ENCODE measurements around the gene TBX19. TPM values are rescaled to one million over a fixed set of nuclear protein-coding genes. Genes with fewer than 3 reads are reported as not detected.

Gene TBX19
- total and polyA plus RNA-seq, 8 donors: 0.61 to 2.9 (median 1.2) TPM; not detected in 2

DNA sequence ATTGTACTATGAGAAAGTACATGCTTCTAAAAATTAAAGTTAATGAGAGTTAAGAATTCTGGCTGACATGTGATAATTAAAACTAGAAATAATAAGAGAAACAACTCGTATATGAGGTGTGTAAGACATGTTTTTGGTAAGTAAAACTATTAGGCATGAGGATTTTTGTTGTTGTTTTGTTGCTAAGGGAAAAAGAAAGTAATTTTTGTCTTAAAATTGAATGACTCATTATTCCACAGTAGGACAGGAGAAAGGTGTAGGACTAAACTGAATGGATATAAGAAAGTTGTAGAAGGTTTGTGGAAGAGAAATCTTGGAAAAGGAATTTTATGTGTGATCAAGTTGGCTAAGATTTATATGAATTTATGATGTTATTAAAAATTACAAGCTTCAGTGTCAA is 54.8 kb downstream of the TBX19 start:
- no peaks in the 10 kb centered on the region for H3K27me3 ChIP-seq
- WGBS, 5 donors: 56 to 77% (median 76%) methylated on average over 1 of the region's 1 CpG
- no peak overlapping the region for H3K4me3 ChIP-seq
- intact Hi-C loops (cut with DNase I; ENCODE audit: low total_unique reads): no loop called here
- no peaks in the 10 kb centered on the region for H3K36me3 ChIP-seq
- H3K27ac ChIP-seq: no peak overlapping the region
- no peaks in the 10 kb centered on the region for H3K9me3 ChIP-seq
- no peak for DNase-seq
- no peak for TF ChIP-seq CTCF (IDR thresholded peaks at IDR 0.05)
- TF ChIP-seq POLR2AphosphoS5 (IDR thresholded peaks at IDR 0.05): no peak
- TF ChIP-seq EP300 (IDR thresholded peaks at IDR 0.05): no peak
- no peak for TF ChIP-seq POLR2A (IDR thresholded peaks at IDR 0.05)
- no peaks in the 10 kb centered on the region for H3K4me1 ChIP-seq

GRCh38 chr1:168338589-168339503 is 58.2 kb downstream of the TBX19 start:
- H3K9me3 ChIP-seq: no peaks in the 10 kb centered on the region
- H3K4me1 ChIP-seq: peaks cover 4 to 16% (median 10%) of the 10 kb centered on the region in 4 donors
- intact Hi-C loops (cut with DNase I; ENCODE audit: low total_unique reads): no loop called here
- no peak for DNase-seq
- no peaks in the 10 kb centered on the region for H3K36me3 ChIP-seq
- TF ChIP-seq CTCF (IDR thresholded peaks at IDR 0.05) (no peak), EP300 (IDR thresholded peaks at IDR 0.05) (no peak), POLR2A (IDR thresholded peaks at IDR 0.05) (no peak), POLR2AphosphoS5 (IDR thresholded peaks at IDR 0.05) (no peak)
- no peak overlapping the region for H3K4me3 ChIP-seq
- no peak overlapping the region for H3K27ac ChIP-seq
- no peaks in the 10 kb centered on the region for H3K27me3 ChIP-seq
- 80 to 90% (median 83%) methylated on average over 13 of the region's 13 CpGs for WGBS, 5 donors

DNA sequence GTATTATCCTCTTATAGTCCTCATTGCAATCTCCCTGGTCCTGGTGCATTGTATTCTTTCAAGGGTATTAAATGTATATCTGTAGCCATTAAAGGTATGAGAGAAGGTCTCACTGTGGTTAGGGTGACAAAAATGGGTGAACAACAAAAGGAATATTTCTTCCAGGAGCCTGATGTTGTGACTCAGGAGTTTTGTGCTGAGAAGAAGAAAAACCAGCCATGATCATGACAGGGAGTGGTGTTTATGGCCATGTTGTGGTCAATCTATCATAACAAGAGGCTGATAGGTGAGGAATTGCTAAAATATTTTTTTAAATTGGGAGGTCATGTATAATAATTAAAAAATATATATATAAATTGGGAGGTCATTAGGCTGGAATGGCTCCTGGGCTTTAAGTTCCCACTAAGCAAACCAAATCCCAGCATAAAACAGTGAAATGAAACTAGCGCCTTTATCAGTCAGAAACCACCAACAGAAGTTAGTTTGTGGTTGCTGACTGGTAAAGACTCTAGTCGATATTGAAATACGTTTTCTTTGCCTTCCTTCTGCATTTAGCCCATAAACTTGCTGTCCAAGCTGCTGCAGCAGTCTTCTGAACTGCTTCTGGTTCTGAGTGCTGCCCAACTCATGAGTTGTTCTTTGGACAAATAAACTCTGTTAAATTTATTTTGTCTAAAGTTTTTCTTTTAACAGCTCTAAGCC is 60.3 kb downstream of the TBX19 start:
- Histone ChIP-seq H3K27me3 (no peaks in the 10 kb centered on the region), H3K4me1 (peaks cover 4 to 19% (median 12%) of the 10 kb centered on the region in 4 donors), H3K36me3 (no peaks in the 10 kb centered on the region), H3K27ac (no peak overlapping the region), H3K4me3 (no peak overlapping the region), H3K9me3 (no peaks in the 10 kb centered on the region)
- intact Hi-C loops (cut with DNase I; ENCODE audit: low total_unique reads): loop anchor here (10.0 kb wide), 1 partner anchor 234 kb away; the partner anchor contains the start of gene XCL1
- DNase-seq: no peak
- TF ChIP-seq POLR2AphosphoS5 (IDR thresholded peaks at IDR 0.05) (no peak), CTCF (IDR thresholded peaks at IDR 0.05) (no peak), POLR2A (IDR thresholded peaks at IDR 0.05) (no peak), EP300 (IDR thresholded peaks at IDR 0.05) (no peak)
- WGBS, 5 donors: 60 to 78% (median 75%) methylated on average over 3 of the region's 3 CpGs

DNA sequence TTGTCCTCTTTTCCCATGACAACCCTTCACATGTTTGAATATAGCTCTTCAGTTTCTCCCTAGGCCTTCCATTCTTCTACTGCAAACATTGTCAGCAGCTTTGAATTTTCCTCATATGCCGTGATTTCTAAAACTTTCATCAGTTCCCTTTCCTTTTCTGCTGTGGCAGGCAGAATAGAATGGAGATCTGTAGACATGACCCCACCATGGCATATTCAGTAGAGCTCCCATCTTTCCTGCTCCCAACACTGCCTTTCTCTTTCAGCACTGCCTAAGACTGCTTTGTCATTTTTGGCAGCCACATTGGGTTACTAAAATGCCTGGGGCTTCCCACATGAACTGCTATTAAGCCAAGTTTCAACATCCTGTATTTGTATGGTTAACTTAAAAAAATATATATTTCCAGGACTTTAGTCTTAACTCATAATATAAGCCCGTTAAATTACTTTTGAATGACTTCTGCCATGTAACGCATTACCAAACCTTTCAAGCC is 60.9 kb downstream of the TBX19 start:
- H3K9me3 ChIP-seq: no peaks in the 10 kb centered on the region
- 60 to 90% (median 86%) methylated on average over 3 of the region's 3 CpGs for WGBS, 5 donors
- no peaks in the 10 kb centered on the region for H3K36me3 ChIP-seq
- DNase-seq: peak in 1 of 2 donors; percentile 11
- no peaks in the 10 kb centered on the region for H3K27me3 ChIP-seq
- peak overlapping the region in 1 of 5 donors; percentile 77 for H3K27ac ChIP-seq
- H3K4me3 ChIP-seq: no peak overlapping the region
- H3K4me1 ChIP-seq: peaks cover 4 to 19% (median 12%) of the 10 kb centered on the region in 4 donors
- intact Hi-C loops (cut with DNase I; ENCODE audit: low total_unique reads): loop anchor here (10.0 kb wide), 1 partner anchor 233 kb away; the partner anchor contains the start of gene XCL1
- TF ChIP-seq EP300 (IDR thresholded peaks at IDR 0.05) (no peak), POLR2AphosphoS5 (IDR thresholded peaks at IDR 0.05) (no peak), CTCF (IDR thresholded peaks at IDR 0.05) (no peak), POLR2A (IDR thresholded peaks at IDR 0.05) (no peak)
